Renal cortical epithelial cell (primary cell): ENCODE measurements around the gene GFI1B. TPM values are rescaled to one million over a fixed set of nuclear protein-coding genes. Genes with fewer than 3 reads are reported as not detected.

ENCODE experiments used
- DNase-seq: peaks from one replicate; pipeline ENCODE4 v3.0.0-alpha.2; 2011; ENCODE audit warnings: low read depth
- total RNA-seq: library from RNA; depleted of rRNA; stranded (reverse); fragments of >200 nt; gene quantifications from 2 replicates; pipeline ENCODE4 v1.2.3, GENCODE V29; 2014

GFI1B gene
- total RNA-seq, 1 donor from 2014 or later, result not detected

DNA sequence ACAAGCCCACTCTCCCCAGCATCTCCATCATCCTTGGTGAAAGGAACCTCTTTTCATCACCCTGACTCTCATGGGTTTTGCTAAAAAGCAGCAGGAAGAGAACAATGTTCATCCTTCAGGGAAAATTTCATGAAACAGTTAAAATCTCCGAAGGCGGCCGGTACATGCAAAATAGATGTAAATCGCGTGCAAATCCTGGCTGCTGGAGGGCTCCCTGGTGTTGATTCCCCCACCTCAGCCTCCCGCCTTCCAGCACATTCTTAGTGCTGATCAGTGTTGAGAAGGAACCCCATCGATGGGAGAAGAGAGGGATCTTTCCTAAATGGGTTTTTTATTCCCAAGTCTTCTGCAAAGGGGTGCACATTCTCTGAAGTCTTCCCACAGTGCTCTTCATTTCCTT, 8.7 kb upstream of the GFI1B start:
- no peak for DNase-seq

DNA sequence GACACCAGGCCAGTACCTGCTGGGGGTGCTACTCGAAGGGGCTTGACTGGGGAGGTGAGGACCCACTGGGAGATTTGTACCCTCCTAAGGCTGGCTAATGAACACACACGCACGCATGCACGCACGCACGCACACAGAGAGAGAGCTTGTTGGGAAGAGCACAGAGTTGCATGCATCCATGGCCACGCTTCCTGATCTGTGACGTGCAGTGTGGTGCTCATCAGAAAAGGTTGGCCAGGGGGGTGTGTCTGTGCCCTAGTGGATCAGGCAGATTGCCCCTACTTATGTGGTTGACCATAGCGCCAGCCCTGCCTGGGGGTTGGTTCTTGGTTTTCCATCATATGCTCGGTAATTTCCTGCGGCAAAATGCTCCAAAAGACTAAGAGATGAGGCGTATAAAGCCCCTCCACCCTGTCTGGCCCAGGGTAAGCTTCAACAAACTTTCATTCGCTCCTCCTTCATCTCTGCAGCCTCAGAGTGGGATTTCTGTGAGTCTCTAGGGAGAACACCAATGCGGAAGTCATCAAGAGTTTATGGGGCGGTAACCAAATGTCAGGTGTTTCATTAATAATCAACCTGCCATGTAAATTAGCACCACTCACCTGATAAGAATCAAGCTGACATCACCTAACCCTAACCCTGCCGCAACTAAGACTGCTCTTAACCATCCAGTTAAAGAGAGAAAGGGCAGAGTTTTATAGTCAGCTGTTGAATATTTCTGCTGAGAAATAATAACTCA, 8.0 kb upstream of the GFI1B start:
- peak; percentile 70 for DNase-seq

DNA sequence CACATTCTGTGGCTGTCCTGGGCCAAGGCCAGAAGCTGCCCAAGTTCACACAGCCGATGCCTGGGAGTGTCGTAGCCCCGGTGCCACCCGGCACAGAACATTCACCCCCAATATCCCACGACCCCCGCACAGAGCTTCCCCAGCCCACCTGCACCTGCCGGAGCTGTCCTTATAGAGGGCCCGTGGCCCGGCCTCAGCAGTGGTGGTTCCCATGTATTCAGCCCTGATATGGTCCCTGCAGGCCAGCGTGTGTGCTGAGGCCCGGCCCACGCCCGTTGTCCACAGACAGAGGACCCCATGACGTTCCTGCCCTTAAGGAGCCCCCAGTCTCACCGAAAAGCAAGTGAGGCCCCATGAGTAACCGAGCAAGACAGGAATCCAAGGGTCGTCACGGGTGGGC, 5.3 kb upstream of the GFI1B start:
- no peak for DNase-seq

DNA sequence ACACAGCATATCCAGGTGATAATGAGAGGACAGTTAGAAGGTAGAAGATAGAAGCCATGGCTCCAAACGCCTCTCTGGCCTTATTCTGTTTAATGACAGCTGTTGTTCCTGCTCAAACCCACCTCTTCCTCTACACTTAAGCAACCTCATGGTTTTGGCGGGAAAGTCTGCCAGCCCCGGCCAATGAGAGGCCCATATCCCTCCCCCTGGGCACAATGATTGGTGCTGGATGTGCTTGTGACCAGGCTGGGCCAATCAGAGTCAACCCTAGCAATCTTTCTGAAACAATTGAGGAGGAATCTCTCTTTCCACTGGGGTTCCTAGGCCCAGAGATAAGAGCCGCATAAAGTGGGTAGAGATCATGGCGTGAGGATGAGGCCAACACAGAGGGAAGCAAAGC, 4.8 kb upstream of the GFI1B start:
- DNase-seq, result no peak

DNA sequence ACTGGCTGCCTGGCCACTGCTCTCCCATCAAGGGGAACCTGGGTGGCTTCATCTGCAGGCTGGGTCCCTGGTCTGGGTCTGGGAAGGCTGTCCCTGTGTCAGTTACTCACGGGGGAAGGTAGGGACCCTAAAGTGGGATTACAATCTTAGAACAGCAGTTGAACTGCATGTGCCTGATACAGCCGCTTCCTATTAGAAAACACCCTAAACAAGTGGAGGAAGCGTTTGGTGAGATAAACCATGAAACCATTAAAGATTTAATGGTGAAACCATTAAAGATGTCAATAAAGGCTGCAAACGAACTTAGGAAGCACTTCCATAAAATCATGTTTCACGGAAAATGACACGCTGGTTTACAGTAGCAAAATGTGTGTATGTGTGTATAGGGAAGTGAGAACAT, 2.5 kb upstream of the GFI1B start:
- no peak for DNase-seq

DNA sequence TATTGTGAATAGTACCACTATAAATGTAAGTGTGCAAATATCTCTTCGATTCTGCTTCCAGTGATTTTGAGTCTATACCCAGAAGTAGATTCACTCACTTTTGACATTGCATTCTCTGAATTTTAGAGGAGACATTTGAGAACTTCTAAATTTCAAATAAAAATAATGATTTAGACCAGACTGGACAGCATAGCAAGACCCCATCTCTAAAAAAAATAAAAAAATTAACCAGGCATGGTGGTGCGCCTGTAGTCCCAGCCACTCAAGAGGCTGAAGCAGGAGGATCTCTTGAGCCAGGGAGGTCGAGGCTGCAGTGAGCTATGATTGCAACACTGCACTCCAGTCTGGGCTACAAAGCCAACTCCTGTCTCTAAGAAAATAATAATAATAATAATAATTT, 1.9 kb upstream of the GFI1B start:
- no peak for DNase-seq

DNA sequence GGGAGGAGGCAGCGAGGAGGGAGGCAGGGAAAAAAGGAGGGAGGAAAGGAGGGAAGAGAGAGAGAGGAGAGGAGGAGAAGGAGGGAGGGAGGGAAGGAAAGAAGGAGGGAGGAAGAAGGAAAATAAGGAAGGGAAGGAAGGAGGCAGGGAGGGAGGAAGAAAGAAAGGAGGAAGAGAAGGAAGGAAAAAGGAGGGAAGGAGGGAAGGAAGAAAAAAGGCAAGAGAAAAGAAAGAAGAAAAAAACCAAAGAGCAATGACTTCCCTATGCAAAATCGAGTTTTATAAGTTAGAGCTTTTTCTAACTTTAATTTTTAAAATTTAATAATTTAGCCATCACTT, 413 bp upstream of the GFI1B start:
- no peak for DNase-seq

DNA sequence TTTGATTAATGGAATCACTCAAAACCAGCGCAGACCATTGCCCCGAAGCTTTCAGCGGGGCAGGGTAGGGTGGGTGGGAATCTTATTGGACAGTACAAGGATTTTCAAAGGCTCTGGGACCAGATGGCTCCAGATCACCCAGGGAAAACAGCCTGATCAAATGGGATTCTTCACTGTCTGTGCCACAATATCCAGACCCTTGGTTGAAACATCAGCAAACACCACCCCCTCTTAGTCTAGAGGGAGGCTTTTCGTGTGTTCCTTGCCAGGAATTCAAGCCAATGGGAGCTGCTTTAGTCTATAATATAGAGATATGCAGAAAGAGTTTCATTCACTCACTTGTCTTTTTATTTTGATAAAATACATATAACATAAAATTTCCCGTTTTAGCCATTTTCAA, 1.7 kb downstream of the GFI1B start:
- no peak for DNase-seq

DNA sequence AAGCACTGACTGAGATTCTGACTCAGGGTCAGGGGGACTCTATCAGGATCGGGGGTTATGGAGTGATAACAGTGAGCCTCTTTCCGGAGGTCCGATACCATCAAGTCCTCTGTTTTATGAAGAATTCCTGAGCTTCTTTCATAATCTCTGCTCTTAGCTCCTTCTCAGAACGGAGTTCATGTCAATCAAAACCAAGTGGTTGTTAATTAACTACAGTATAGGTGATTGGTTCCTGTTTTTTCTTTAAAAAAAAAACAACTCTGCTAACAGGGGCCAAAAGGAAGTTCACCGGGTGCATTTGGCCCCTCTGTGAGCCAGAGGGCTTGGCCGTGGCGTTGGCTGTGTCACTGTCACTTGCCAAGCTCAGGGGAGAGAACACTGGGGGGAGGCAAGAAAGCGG, 4.0 kb downstream of the GFI1B start:
- DNase-seq, result no peak

DNA sequence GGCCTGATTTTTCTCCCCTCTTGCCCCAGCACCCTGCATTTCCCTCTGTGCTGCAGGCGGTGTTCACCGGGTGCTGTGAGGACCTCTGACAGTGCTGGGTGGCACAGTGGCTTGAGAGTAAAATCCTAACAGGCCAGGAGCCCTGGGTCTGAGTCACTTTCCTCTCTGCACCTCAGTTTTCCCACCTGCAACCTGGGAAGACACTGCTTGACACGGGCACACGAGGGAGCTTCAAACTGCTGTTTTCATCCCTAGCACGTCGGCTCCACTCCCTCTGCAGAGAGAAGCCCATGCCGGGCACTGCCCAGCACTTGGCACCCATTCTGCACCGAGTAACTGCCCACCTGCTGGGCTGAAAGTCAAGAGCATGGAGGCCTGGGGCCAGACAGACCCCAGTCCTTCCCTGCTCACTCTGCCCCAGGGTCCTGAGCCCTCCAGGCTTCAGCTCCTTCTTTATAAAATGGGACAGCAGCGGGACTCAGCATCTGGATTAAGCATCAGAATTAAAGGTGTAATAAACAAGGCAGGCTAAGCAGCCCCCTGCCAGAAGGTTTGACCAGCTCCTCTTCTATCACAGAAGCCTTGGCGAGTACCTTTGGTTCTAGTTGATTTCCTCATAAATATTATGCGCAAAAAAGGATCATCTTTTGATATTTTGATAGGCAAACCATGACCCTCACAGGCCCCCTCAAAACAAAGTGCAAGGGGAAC, 5.2 kb downstream of the GFI1B start:
- DNase-seq, result no peak

DNA sequence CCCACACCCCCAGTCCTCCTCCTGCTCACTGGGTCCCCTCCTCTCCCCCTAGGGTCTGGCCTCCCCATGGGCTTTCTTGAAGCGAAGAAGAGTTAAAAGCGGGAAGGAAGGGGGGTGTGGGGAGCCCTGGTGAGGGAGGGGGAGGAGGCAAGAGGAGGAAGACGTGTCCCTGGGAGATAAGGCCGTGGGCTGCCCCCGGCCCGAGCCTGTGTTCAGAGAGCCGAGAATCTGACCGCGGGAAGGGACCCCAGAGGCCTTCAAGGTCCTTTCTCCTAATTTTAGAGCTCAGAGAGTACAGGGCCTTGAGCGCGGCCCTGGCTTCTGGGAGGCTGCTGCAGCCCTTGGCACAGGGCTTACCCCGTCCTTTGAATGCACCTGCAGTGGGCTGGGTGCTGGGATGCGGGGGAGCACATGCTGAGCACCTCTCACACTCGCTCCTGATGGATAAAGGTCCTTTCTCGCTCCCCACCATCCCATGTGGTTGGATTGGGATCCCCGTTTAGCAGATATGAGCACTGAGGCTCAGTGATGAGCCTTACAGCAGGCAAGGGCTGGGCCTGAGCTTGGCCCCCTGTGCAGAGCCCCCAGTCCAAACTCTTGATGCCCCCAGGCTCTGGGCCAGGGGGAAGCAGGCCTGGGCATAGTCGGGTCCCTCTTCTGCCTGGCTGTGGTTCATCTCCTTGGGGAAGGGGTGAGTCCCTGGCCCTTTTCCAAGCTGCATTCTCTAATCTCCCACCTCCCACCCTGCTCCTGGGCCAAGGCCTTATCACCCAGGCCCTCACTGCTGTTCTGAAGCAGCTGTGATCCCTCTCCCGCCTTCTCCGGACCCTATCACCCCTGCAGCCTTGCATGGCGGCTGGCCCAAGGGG, 5.9 kb downstream of the GFI1B start:
- DNase-seq, result no peak

DNA sequence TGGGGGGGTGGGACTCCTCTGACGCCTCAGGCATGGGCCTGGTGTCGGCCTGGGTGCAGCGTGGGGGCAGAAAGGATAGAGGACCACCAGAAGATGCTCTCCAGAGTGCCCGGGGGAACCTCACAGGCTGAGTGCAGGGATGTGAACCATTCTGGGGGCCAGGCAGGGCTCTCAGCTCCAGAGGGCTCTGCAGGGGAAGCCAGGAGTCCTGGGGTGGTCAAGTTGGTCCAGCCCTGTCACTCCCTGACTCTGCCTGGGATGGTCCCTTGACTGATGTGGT, 6.5 kb downstream of the GFI1B start:
- DNase-seq, result no peak

DNA sequence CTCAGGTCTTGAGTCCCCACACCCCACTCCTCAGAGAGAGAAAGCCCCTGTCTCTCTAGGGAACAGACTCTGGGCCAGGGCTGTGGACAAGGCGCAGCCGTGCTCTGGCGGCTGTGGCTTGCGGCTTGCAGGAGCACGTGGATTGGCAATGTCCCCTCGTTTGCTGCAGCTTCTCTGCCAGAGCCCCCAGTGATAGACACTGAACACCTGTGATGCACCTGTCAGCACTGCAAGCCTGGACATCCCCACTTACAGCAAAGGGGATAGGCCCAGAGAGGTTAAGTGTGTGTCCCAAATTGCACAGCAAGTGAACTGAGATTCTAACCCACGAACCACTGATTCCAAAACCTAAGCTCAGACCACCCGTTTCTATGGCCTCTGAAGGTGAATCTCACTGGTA, 7.0 kb downstream of the GFI1B start:
- no peak for DNase-seq

DNA sequence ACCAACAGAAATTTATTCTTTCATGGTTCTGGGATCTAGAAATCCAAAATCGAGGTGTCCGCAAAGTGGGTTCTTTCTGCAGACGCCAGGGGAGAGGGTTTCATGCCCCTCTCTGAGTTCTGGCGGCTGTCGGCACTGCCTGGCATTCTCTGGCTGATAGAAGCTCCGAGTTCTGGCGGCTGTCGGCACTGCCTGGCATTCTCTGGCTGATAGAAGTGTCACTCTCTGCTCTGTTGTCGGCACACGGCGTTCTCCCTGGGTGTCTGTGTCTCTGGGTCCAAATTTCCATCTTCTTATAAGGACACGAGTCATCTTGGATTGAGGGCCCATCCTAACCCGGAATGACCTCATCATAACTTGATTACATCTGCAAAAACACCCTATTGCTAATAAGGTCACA, 7.6 kb downstream of the GFI1B start:
- DNase-seq, result no peak

DNA sequence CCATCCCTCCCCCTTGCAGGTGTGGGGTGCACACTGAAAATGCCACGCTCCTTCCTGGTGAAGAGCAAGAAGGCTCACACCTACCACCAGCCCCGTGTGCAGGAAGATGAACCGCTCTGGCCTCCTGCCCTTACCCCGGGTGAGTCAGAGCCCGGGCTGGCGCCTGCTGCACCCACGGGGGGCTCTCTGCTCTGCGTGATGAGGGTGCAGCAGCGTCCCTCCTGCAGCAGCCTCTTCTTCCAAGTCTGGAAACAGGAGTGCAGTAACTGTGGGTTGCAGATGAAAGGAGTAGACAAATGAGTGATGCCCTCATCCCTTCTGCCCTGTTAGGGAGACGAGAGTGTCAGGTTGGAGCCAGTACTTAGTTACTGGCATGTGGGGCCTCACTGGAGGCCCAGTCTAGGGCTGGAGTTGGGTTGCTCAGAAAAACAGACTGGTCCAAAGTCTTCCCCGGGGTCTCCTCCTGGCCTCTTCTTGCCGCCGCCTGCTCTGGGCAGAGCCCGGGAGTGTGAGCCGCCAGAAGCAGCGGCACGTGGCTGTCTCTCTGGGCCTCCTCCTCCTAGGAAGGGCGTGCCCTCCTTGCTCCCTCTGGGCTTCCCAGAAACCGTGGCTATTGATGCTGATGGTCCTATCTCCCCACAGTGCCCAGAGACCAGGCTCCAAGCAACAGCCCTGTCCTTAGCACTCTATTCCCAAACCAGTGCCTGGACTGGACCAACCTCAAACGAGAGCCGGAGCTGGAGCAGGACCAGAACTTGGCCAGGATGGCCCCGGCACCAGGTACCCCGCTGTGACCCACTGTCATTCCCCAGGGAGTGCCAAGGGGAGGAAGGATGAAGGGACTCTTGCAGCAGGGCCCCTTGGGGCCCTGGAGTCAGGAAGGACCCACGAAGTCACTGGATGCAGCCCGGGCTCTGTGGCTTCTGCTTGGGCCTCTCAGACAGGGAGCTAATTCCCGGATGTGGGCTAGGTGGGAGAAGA, 8.4 kb downstream of the GFI1B start:
- DNase-seq, result no peak

DNA sequence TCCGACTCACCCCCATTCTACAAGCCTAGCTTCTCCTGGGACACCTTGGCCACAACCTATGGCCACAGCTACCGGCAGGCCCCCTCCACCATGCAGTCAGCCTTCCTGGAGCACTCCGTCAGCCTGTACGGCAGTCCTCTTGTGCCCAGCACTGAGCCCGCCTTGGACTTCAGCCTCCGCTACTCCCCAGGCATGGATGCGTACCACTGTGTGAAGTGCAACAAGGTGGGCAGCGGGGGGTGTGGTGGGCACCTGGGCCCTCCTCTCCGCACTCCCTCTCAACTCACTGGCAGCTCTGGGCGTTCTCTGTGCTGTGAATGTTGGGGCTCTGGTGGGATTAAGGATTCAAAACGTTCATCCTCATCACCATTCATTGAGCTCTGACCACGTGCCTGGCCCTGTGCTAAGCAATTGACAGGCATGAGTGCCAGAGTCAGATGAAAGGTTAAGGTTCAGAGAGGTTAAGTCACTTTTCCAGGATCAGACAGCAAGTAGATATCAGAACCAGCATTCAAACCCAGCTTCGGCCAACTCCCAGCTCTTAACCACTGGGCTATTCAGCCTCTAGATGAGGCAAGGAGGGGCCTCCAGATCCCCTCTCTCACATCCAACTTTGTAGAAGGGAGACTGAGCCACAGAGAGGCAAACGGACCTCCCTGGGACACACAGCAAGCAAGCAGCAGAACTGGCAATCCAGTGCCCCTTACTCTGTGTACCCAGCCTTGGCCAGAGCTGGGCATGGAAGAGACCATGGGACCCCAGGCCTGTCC, 9.9 kb downstream of the GFI1B start:
- DNase-seq, result no peak

DNA sequence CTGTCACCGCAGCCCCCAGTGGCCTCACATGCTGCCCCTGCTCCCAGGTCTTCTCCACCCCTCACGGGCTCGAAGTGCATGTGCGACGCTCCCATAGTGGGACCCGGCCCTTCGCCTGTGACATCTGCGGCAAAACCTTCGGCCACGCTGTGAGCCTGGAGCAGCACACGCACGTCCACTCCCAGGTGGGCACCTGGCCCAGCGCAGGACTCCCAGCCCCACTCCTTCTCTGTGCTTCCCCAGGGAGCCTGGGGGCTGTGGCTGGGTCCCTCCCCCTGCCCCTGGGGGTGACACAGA, 10.5 kb downstream of the GFI1B start:
- DNase-seq, result no peak

DNA sequence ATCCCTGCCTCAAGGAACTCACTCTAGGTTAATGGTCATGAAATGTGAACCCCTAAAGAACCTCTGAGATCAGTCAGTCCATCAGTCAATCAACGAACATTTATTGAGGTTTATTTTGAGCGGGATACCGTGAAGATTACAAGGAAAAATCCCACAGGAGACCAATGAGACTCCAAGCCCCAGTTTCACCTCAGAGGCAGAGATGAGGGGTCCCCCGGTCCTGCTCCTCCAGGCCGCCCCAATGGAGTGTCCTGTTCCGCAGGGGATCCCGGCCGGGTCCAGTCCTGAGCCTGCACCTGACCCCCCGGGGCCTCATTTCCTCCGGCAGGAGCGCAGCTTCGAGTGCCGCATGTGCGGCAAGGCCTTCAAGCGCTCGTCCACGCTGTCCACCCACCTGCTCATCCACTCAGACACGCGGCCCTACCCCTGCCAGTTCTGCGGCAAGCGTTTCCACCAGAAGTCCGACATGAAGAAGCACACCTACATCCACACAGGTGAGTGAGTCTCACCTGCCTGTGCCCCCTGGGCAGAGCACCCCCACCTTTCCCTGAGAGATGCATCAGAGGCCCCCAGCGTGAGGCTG, 11.0 kb downstream of the GFI1B start:
- DNase-seq, result no peak

DNA sequence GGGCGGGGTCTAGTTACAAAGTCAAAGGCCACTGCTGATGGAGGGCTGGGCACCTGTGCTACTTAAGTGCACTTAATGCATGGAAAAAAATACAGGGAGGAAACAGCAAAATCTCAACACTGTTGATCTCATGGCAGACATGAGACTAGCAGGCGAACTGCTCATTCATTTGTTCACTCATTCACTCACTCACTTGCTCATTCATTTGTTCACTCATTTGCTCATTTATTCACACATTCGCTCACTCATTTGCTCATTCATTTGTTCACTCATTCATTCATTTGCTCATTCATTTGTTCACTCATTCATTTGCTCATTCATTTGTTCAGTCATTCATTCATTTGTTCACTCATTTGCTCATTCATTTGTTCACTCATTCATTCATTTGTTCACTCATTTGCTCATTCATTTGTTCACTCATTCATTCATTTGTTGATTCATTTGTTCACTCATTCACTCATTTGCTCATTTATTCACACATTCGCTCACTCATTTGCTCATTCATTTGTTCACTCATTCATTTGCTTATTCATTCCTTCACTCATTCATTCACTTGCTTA, 11.6 kb downstream of the GFI1B start:
- DNase-seq, result peak; percentile 28

DNA sequence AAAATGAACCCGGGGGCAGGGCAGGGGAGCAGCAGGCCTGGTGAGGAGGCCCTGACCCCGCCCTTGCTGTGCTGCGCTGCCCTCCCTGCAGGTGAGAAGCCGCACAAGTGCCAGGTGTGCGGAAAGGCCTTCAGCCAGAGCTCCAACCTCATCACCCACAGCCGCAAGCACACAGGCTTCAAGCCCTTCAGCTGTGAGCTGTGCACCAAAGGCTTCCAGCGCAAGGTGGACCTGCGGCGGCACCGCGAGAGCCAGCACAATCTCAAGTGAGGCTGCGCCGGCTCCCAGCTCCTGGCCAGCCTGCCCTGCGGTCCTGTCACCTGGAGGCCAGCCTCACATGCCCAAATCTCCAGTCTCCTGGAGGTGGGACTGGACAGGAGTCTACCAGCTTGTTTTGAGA, 12.3 kb downstream of the GFI1B start:
- no peak for DNase-seq
